OCI-LY7 (cell line): ENCODE data around the gene GRIK1.

Experiments used
- EZH2phosphoT487 ChIP-seq: fragments of 200-600 bp; sonication (generic); IDR thresholded peaks from 2 replicates; pipeline ENCODE4 v1.6.1; 2018; ENCODE audit warnings: low read depth, borderline replicate concordance, mild to moderate bottlenecking, mixed run types, antibody characterized with exemption, low read length, moderate library complexity, mixed read lengths
- TF ChIP-seq, protein P1 (sequence below): fragments of 200-600 bp; sonication (generic); conservative IDR thresholded peaks from 2 replicates; pipeline ENCODE4 v1.5.1; 2014; ENCODE audit warnings: mild to moderate bottlenecking, antibody characterized with exemption, low read length, moderate library complexity, mixed read lengths

- TF ChIP-seq, protein P1, sequence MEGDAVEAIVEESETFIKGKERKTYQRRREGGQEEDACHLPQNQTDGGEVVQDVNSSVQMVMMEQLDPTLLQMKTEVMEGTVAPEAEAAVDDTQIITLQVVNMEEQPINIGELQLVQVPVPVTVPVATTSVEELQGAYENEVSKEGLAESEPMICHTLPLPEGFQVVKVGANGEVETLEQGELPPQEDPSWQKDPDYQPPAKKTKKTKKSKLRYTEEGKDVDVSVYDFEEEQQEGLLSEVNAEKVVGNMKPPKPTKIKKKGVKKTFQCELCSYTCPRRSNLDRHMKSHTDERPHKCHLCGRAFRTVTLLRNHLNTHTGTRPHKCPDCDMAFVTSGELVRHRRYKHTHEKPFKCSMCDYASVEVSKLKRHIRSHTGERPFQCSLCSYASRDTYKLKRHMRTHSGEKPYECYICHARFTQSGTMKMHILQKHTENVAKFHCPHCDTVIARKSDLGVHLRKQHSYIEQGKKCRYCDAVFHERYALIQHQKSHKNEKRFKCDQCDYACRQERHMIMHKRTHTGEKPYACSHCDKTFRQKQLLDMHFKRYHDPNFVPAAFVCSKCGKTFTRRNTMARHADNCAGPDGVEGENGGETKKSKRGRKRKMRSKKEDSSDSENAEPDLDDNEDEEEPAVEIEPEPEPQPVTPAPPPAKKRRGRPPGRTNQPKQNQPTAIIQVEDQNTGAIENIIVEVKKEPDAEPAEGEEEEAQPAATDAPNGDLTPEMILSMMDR, result no peak
- no peak for TF ChIP-seq EZH2phosphoT487
Measured at GRCh38 chr21:29581393-29581792, 358.4 kb downstream of the GRIK1 start.
